Measurements from ENCODE around the gene RNASE8. TPM values are rescaled to one million over a fixed set of nuclear protein-coding genes. Genes with fewer than 3 reads are reported as not detected.

The RNASE8 gene
- total and polyA plus RNA-seq, 7 donors, result not detected

- Histone ChIP-seq H3K36me3 (peaks cover 0 to 18% (median 14%) of the 10 kb centered on the region in 4 donors), H3K9me3 (no peaks in the 10 kb centered on the region), H3K27me3 (no peaks in the 10 kb centered on the region), H3K4me1 (peaks cover 0 to 69% (median 62%) of the 10 kb centered on the region in 4 donors), H3K27ac (peak overlapping the region; percentile 92 to 98 (median 97)), H3K4me3 (no peak overlapping the region)
- 69 to 81% methylated on average over 3 of the region's 3 CpGs for WGBS, 2 donors
- TF ChIP-seq CTCF (IDR thresholded peaks at IDR 0.05), result no peak
- TF ChIP-seq POLR2AphosphoS5 (IDR thresholded peaks at IDR 0.05), result no peak
- no peak for TF ChIP-seq EP300 (IDR thresholded peaks at IDR 0.05)
- no peak for TF ChIP-seq POLR2A (IDR thresholded peaks at IDR 0.05)
- intact Hi-C loops (cut with DNase I), result loop anchor here (5.0 to 10.0 kb wide), 3 partner anchors 414 to 762 kb away; partner anchors contain the start of genes CCNB1IP1 and RNASE4
- DNase-seq, result no peak
These were observed 38.8 kb downstream of the RNASE8 start for GRCh38 chr14:21096438-21096837.

- TF ChIP-seq POLR2AphosphoS5 (IDR thresholded peaks at IDR 0.05) (no peak), EP300 (IDR thresholded peaks at IDR 0.05) (no peak), POLR2A (IDR thresholded peaks at IDR 0.05) (no peak), CTCF (IDR thresholded peaks at IDR 0.05) (no peak)
- H3K36me3 ChIP-seq, result peaks cover 0 to 11% (median 8%) of the 10 kb centered on the region in 4 donors
- no peaks in the 10 kb centered on the region for H3K27me3 ChIP-seq
- H3K27ac ChIP-seq, result peak overlapping the region; percentile 92 to 98 (median 97)
- DNase-seq, result no peak
- intact Hi-C loops (cut with DNase I), result loop anchor here (5.0 to 10.0 kb wide), 3 partner anchors 415 to 762 kb away; partner anchors contain the start of genes CCNB1IP1 and RNASE4
- WGBS, 2 donors, result 20 to 54% methylated on average over 10 of the region's 10 CpGs
- no peaks in the 10 kb centered on the region for H3K9me3 ChIP-seq
- H3K4me3 ChIP-seq, result peak overlapping the region; percentile 37 to 77 (median 72)
- peaks cover 0 to 65% (median 59%) of the 10 kb centered on the region in 4 donors for H3K4me1 ChIP-seq
These were observed 39.5 kb downstream of the RNASE8 start for GRCh38 chr14:21096978-21097635.

GRCh38 chr14:21097636-21098075 is 40.0 kb downstream of the RNASE8 start:
- H3K27ac ChIP-seq, result peak overlapping the region; percentile 92 to 98 (median 97)
- TF ChIP-seq EP300 (IDR thresholded peaks at IDR 0.05) (no peak), POLR2A (IDR thresholded peaks at IDR 0.05) (no peak), POLR2AphosphoS5 (IDR thresholded peaks at IDR 0.05) (peak in 1 of 4 donors; percentile 22), CTCF (IDR thresholded peaks at IDR 0.05) (no peak)
- WGBS, 2 donors, result 1 to 4% methylated on average over 19 of the region's 19 CpGs
- H3K4me1 ChIP-seq, result peaks cover 0 to 62% (median 57%) of the 10 kb centered on the region in 4 donors
- no peaks in the 10 kb centered on the region for H3K9me3 ChIP-seq
- peaks cover 0 to 8% (median 4%) of the 10 kb centered on the region in 4 donors for H3K36me3 ChIP-seq
- no peaks in the 10 kb centered on the region for H3K27me3 ChIP-seq
- intact Hi-C loops (cut with DNase I), result loop anchor here (5.0 to 10.0 kb wide), 3 partner anchors 415 to 763 kb away; partner anchors contain the start of genes CCNB1IP1 and RNASE4
- peak overlapping the region; percentile 37 to 77 (median 72) for H3K4me3 ChIP-seq
- DNase-seq, result no peak

- Histone ChIP-seq H3K36me3 (peaks cover 0 to 1% (median 0%) of the 10 kb centered on the region in 4 donors), H3K27me3 (no peaks in the 10 kb centered on the region), H3K9me3 (no peaks in the 10 kb centered on the region), H3K27ac (peak within 1 kb of the TSS; percentile 92 to 98 (median 97)), H3K4me1 (peaks cover 0 to 66% (median 59%) of the 10 kb centered on the region in 4 donors), H3K4me3 (peak within 1 kb of the TSS; percentile 53 to 77 (median 72))
- peak; percentile 47 to 64 (median 58) for TF ChIP-seq POLR2AphosphoS5 (IDR thresholded peaks at IDR 0.05)
- TF ChIP-seq EP300 (IDR thresholded peaks at IDR 0.05), result no peak
- WGBS, 2 donors, result 1% methylated on average over 82 to 84 of the region's 90 CpGs
- intact Hi-C loops (cut with DNase I), result loop anchor here (5.0 to 10.0 kb wide), 3 partner anchors 416 to 763 kb away; partner anchors contain the start of genes CCNB1IP1 and RNASE4
- DNase-seq, result peak; percentile 86
These were observed 40.7 kb downstream of the RNASE8 start, which contains the start of gene ZNF219 for GRCh38 chr14:21098076-21098891. TSS of gene ZNF219 (minus strand) at chr14:21098655. CDS start at chr14:21093591, 5,064 bp downstream.

All from sigmoid colon (tissue), 7 donors.